ENCODE results near the gene KCTD6. TPM values are rescaled to one million over a fixed set of nuclear protein-coding genes. Genes with fewer than 3 reads are reported as not detected.

KCTD6 gene
- polyA plus RNA-seq, 3 donors: 11.3 to 18.9 (median 11.9) TPM

DNA sequence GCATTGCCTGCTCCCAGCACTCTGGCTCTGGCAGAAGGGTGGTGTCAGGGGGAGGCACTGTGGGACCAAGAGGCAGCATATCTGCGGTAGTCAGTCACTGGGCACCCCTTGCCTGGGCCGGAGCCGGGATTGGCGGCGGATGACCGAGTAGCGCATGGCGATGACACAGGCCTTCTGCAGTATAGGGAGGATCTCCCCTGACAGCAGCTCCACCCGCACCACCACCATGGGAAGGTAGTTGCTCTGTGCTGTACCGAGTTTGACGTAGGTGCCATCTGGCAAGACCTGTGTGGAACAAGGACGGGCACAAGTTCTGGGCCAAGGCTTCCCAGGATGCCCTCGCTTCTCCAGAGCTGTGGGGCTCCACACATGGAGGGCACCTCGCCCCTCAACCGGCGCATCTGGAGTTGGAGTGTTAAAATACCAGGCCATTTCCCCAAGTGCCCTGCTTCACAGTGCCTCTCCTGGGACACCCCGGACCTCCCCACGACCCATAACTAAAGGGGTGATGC is 38.5 kb downstream of the KCTD6 start:
- intact Hi-C loops (cut with micrococcal nuclease): loop anchor here (5.0 to 10.0 kb wide), 5 partner anchors 68 to 346 kb away; partner anchors contain the start of gene PDHB (in 1 of the 2)
- Histone ChIP-seq H3K4me3 (replicated peaks in 1 of 3; ENCODE audit: low read depth in 2 of 3, low read length in 3 of 3) (no peak overlapping the region), H3K4me1 (ENCODE audit: control insufficient read depth in 1 of 2, insufficient read depth in 2 of 2, low read length in 2 of 2) (peaks cover 23 to 39% of the 10 kb centered on the region in 2 donors), H2AFZ (ENCODE audit: insufficient read depth, low read depth, low read length, poor library complexity, severe bottlenecking) (no peak overlapping the region), H3K9ac (ENCODE audit: insufficient read depth, low read length, poor library complexity, severe bottlenecking) (no peak overlapping the region), H3K9me3 (replicated peaks in 1 of 2; ENCODE audit: control insufficient read depth in 1 of 2, insufficient read depth in 1 of 2, low read length in 2 of 2) (no peaks in the 10 kb centered on the region), H4K20me1 (ENCODE audit: insufficient read depth, low read length) (no peaks in the 10 kb centered on the region), H3K36me3 (replicated peaks in 1 of 2; ENCODE audit: control insufficient read depth in 1 of 2, insufficient read depth in 2 of 2, low read length in 2 of 2) (no peaks in the 10 kb centered on the region), H3K27me3 (ENCODE audit: control insufficient read depth in 2 of 2, insufficient read depth in 2 of 2, low read length in 2 of 2) (no peaks in the 10 kb centered on the region), H3K79me2 (ENCODE audit: insufficient read depth, low read length) (no peaks in the 10 kb centered on the region), H3K27ac (ENCODE audit: low read depth in 1 of 2, low read length in 2 of 2) (no peak overlapping the region), H3K4me2 (replicated peaks; ENCODE audit: extremely low read depth, low read length, poor library complexity, severe bottlenecking) (no peak overlapping the region)
- Mint-ChIP-seq H3K4me1 (peaks cover 33% of the 10 kb centered on the region), H3K27me3 (ENCODE audit: low read depth in 3 of 3) (peaks cover 0 to 5% (median 3%) of the 10 kb centered on the region in 3 donors), H3K9me3 (peaks cover 0 to 3% (median 0%) of the 10 kb centered on the region in 7 donors), H3K36me3 (no peaks in the 10 kb centered on the region), H3K4me3 (no peak overlapping the region), H3K27ac (peak overlapping the region in 2 of 7 donors; percentile 51 to 74)
- DNase-seq: no peak
- TF ChIP-seq, protein P1, sequence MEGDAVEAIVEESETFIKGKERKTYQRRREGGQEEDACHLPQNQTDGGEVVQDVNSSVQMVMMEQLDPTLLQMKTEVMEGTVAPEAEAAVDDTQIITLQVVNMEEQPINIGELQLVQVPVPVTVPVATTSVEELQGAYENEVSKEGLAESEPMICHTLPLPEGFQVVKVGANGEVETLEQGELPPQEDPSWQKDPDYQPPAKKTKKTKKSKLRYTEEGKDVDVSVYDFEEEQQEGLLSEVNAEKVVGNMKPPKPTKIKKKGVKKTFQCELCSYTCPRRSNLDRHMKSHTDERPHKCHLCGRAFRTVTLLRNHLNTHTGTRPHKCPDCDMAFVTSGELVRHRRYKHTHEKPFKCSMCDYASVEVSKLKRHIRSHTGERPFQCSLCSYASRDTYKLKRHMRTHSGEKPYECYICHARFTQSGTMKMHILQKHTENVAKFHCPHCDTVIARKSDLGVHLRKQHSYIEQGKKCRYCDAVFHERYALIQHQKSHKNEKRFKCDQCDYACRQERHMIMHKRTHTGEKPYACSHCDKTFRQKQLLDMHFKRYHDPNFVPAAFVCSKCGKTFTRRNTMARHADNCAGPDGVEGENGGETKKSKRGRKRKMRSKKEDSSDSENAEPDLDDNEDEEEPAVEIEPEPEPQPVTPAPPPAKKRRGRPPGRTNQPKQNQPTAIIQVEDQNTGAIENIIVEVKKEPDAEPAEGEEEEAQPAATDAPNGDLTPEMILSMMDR (IDR thresholded peaks at IDR 0.05): no peak
- 92% methylated on average over 17 of the region's 18 CpGs for WGBS (ENCODE audit: insufficient coverage)

DNA sequence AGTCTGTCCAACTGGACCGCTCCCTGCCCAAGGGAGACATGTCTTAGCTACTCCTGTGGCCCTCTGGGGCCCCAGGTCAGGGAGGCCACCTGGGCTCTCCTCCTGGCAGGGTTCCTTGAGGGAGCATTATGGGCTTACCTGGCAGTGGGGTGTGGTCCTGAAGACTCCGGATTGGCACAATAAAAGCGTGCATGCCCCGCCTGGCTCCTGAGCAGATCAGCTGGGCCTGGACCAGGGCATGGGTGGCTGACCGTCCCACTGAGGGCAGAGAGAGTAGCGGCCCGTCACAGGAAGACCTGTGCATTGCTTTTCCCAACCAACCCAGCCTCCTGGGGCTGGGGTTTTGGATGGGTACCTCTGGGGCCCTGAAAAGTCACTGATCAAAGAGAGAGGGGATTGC is 39.7 kb downstream of the KCTD6 start:
- no peak for DNase-seq
- H3K4me3 ChIP-seq (replicated peaks in 1 of 3; ENCODE audit: low read depth in 2 of 3, low read length in 3 of 3): no peak overlapping the region
- Mint-ChIP-seq H3K27ac (no peak overlapping the region), H3K4me1 (peaks cover 29% of the 10 kb centered on the region), H3K27me3 (ENCODE audit: low read depth in 3 of 3) (peaks cover 0 to 5% (median 0%) of the 10 kb centered on the region in 3 donors), H3K4me3 (no peak overlapping the region), H3K9me3 (no peaks in the 10 kb centered on the region), H3K36me3 (no peaks in the 10 kb centered on the region)
- no peak overlapping the region for H3K27ac ChIP-seq (ENCODE audit: low read depth in 1 of 2, low read length in 2 of 2)
- WGBS (ENCODE audit: insufficient coverage): 100% methylated on average over 4 of the region's 7 CpGs
- H3K79me2 ChIP-seq (ENCODE audit: insufficient read depth, low read length): no peaks in the 10 kb centered on the region
- H4K20me1 ChIP-seq (ENCODE audit: insufficient read depth, low read length): no peaks in the 10 kb centered on the region
- no peak overlapping the region for H2AFZ ChIP-seq (ENCODE audit: insufficient read depth, low read depth, low read length, poor library complexity, severe bottlenecking)
- TF ChIP-seq, protein P1 (IDR thresholded peaks at IDR 0.05): no peak
- peaks cover 12 to 27% of the 10 kb centered on the region in 2 donors for H3K4me1 ChIP-seq (ENCODE audit: control insufficient read depth in 1 of 2, insufficient read depth in 2 of 2, low read length in 2 of 2)
- H3K9ac ChIP-seq (ENCODE audit: insufficient read depth, low read length, poor library complexity, severe bottlenecking): no peak overlapping the region
- H3K36me3 ChIP-seq (replicated peaks in 1 of 2; ENCODE audit: control insufficient read depth in 1 of 2, insufficient read depth in 2 of 2, low read length in 2 of 2): no peaks in the 10 kb centered on the region
- H3K9me3 ChIP-seq (replicated peaks in 1 of 2; ENCODE audit: control insufficient read depth in 1 of 2, insufficient read depth in 1 of 2, low read length in 2 of 2): no peaks in the 10 kb centered on the region
- H3K4me2 ChIP-seq (replicated peaks; ENCODE audit: extremely low read depth, low read length, poor library complexity, severe bottlenecking): no peak overlapping the region
- intact Hi-C loops (cut with micrococcal nuclease): loop anchor here (5.0 to 10.0 kb wide), 5 partner anchors 69 to 347 kb away; partner anchors contain the start of gene PDHB (in 1 of the 2)
- H3K27me3 ChIP-seq (ENCODE audit: control insufficient read depth in 2 of 2, insufficient read depth in 2 of 2, low read length in 2 of 2): no peaks in the 10 kb centered on the region
